Measurements from ENCODE around the gene FUT6.

DNA sequence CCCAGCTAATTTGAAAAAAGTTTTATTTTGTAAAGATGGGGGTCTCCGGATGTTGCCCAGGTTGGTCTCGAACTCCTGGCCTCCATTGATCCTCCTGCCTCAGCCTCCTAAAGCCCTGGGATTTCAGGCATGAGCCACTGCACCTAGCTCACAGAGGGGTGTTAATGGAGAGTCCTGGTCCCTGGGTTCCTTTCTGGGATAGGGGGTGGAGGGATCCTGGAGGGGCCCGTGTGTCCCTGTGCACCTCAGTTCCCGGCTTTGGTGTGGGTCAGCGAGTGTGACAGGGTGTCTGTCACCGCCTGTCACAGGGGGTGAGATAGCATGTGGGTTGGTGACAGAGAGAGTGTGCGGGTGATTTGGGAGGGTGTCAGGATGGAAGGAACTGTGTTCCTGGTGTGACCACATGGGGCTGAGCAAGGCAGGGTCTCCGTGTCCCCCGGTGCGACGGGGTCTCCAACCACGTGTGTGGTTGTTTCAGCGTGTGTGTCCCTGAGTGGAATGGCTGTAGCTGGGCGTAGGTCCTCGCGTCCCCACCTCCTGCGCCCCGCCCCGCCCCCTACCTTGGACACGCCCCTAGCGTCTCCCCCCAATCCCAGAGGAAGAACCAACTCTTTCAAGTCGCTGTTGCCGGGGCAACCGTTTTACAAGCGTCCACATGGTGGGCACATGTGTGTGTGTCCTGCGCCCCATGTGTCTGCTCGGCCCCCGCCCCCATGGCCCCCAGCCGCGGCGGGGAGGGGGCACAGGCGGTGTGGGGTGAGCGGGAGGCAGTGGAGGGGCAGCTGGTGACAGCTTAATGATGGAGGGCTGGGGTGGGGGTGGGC, 37.5 kb downstream of the FUT6 start:
- TF ChIP-seq, protein P1, sequence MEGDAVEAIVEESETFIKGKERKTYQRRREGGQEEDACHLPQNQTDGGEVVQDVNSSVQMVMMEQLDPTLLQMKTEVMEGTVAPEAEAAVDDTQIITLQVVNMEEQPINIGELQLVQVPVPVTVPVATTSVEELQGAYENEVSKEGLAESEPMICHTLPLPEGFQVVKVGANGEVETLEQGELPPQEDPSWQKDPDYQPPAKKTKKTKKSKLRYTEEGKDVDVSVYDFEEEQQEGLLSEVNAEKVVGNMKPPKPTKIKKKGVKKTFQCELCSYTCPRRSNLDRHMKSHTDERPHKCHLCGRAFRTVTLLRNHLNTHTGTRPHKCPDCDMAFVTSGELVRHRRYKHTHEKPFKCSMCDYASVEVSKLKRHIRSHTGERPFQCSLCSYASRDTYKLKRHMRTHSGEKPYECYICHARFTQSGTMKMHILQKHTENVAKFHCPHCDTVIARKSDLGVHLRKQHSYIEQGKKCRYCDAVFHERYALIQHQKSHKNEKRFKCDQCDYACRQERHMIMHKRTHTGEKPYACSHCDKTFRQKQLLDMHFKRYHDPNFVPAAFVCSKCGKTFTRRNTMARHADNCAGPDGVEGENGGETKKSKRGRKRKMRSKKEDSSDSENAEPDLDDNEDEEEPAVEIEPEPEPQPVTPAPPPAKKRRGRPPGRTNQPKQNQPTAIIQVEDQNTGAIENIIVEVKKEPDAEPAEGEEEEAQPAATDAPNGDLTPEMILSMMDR (IDR thresholded peaks at IDR 0.05), result no peak
- no peak for TF ChIP-seq POLR2A (IDR thresholded peaks at IDR 0.05)
